Tibial nerve (tissue), 4 donors: ENCODE data around the gene CCDC69.

ENCODE experiments used
- CTCF ChIP-seq, 5 experiments: fragments of 200-600 bp in 3 of 5; fragments of 450-650 bp in 2 of 5; sonication (generic) in 3 of 5; IDR thresholded peaks; one replicate each; pipeline ENCODE4 v1.5.1; 2016 to 2019; ENCODE audit warnings: antibody characterized with exemption in 5 of 5, mild to moderate bottlenecking in 3 of 5, moderate library complexity in 2 of 5
- EP300 ChIP-seq, 2 donors: sonication (generic); formaldehyde crosslinking; IDR thresholded peaks; one replicate each; pipeline ENCODE4 v1.6.1; 2017; ENCODE audit warnings: antibody characterized with exemption in 2 of 2, mild to moderate bottlenecking in 1 of 2
- POLR2A ChIP-seq, 2 donors: fragments of 450-650 bp; IDR thresholded peaks; one replicate each; pipeline ENCODE4 v1.6.1; 2017; ENCODE audit warnings: antibody characterized with exemption in 2 of 2, mild to moderate bottlenecking in 2 of 2, moderate library complexity in 2 of 2

DNA sequence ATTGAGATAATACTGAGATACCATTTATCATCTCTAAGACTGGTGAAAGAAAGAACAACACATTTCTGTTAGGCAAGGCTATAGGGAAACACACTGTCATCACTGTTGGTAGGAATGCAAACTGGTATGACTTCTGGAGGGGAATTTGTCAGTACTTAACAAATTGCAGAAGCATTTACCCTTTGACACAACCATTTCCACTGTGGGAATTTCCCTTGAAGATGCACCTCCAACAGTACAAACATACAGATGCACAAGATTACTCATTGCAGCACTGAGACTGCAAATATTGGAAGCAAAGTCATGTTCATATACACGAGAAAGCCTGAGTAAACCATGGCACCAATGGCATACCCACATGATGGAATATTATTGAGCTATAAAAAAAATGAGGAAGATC, 46.7 kb upstream of the CCDC69 start:
- no peak for TF ChIP-seq CTCF (IDR thresholded peaks at IDR 0.05)
- no peak for TF ChIP-seq POLR2A (IDR thresholded peaks at IDR 0.05)
- no peak for TF ChIP-seq EP300 (IDR thresholded peaks at IDR 0.05)
